Type B pancreatic cell (in vitro differentiated cells): Measurements from ENCODE around the gene IKZF5. TPM values are rescaled to one million over a fixed set of nuclear protein-coding genes. Genes with fewer than 3 reads are reported as not detected.

Experiments
- DNase-seq: peaks from one replicate; pipeline ENCODE4 v3.0.0; 2021; ENCODE audit warnings: mixed read lengths; ENCODE audit not compliant: unreplicated experiment; ENCODE audit errors: extremely low spot score
- H3K27ac Mint-ChIP-seq: 2 replicates; pipeline ENCODE4 v1.8.0; 2021; ENCODE audit warnings: mild to moderate bottlenecking, mixed read lengths
- H3K27me3 Mint-ChIP-seq: 2 replicates; pipeline ENCODE4 v1.8.0; 2021; ENCODE audit warnings: mixed read lengths
- H3K36me3 Mint-ChIP-seq: 2 replicates; pipeline ENCODE4 v1.8.0; 2021; ENCODE audit warnings: mixed read lengths
- H3K4me1 Mint-ChIP-seq: one replicate; pipeline ENCODE4 v1.8.0; 2021; ENCODE audit warnings: mixed read lengths; ENCODE audit not compliant: unreplicated experiment
- H3K4me3 Mint-ChIP-seq: 2 replicates; pipeline ENCODE4 v1.8.0; 2021; ENCODE audit warnings: mild to moderate bottlenecking, mixed read lengths
- H3K9me3 Mint-ChIP-seq: 2 replicates; pipeline ENCODE4 v1.8.0; 2021; ENCODE audit warnings: mixed read lengths
- total RNA-seq: library from RNA; stranded (reverse); gene quantifications from 2 replicates; pipeline ENCODE4 v1.2.1, GENCODE V29; 2021; ENCODE audit warnings: low replicate concordance
- TF ChIP-seq, protein P1 (sequence below): fragments of 200-600 bp; sonication (generic); conservative IDR thresholded peaks from 2 replicates; pipeline ENCODE4 v1.5.0; 2021; ENCODE audit warnings: antibody characterized with exemption, mild to moderate bottlenecking

Gene IKZF5
- total RNA-seq, 1 donor from 2014 or later = 12.0 TPM

DNA sequence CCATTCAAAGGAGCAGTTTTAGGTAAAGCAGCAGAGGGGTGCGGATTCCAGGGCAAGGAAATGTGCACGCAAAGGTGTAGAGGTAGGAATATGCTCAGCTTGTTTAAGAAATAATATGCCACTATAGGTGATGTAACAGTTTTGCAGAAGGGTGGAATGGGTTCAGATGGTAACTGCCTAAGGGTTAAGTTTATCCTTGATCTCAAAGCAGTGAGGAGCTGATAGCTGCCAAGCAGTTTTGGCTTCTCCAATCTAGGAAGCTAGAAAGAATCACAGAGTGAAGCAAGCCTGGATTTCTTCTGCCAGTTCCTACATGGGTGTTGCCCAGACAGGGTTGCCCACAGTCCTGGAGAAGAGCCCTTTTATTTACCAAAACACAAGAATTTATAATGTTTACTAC, 6.2 kb upstream of the IKZF5 start:
- Mint-ChIP-seq H3K9me3 (no peaks in the 10 kb centered on the region), H3K4me1 (peaks cover 11% of the 10 kb centered on the region), H3K27me3 (no peaks in the 10 kb centered on the region), H3K4me3 (no peak overlapping the region), H3K36me3 (peaks cover 6% of the 10 kb centered on the region), H3K27ac (no peak overlapping the region)
- TF ChIP-seq, protein P1, sequence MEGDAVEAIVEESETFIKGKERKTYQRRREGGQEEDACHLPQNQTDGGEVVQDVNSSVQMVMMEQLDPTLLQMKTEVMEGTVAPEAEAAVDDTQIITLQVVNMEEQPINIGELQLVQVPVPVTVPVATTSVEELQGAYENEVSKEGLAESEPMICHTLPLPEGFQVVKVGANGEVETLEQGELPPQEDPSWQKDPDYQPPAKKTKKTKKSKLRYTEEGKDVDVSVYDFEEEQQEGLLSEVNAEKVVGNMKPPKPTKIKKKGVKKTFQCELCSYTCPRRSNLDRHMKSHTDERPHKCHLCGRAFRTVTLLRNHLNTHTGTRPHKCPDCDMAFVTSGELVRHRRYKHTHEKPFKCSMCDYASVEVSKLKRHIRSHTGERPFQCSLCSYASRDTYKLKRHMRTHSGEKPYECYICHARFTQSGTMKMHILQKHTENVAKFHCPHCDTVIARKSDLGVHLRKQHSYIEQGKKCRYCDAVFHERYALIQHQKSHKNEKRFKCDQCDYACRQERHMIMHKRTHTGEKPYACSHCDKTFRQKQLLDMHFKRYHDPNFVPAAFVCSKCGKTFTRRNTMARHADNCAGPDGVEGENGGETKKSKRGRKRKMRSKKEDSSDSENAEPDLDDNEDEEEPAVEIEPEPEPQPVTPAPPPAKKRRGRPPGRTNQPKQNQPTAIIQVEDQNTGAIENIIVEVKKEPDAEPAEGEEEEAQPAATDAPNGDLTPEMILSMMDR = no peak
- no peak for DNase-seq

DNA sequence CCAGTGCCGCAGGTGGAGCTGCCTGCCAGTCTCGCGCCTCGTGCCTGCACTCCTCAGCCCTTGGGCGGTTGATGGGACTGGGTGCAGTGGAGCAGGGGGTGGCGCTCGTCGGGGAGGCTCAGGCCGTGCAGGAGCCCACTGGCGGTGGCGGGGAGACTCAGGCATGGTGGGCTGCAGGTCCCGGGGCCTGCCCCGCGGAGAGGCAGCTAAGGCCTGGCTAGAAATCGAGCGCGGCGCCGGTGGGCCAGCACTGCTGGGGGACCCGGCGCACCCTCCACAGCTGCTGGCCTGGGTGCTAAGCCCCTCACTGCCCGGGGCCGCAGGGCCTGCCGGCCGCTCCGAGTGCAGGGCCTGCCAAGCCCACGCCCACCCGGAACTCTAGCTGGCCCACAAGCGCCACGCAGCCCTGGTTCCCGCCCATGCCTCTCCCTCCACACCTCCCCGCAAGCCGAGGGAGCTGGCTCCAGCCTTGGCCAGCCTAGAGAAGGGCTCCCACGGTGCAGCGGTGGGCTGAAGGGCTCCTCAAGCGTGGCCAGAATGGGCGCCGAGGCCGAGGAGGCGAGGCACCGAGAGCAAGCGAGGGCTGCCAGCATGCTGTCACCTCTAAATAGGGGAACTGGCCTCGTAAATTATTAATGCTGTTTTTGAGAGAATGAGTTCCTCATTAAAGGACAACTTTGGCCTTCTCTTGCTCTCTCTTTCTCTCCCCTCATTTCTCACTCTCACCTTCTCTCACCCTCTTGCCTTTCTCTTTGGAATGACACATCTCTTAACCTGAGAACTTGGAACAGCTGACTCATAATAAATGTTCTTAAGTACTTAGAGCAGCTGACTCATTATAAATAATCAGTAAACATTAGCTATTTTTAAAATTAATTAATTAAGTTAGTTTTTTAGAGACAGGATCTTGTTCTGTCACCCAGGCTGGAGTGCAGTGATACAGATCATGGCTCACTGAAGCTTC, 5.1 kb upstream of the IKZF5 start:
- H3K4me1 Mint-ChIP-seq = peaks cover 15% of the 10 kb centered on the region
- no peaks in the 10 kb centered on the region for H3K9me3 Mint-ChIP-seq
- H3K4me3 Mint-ChIP-seq = no peak overlapping the region
- no peak for DNase-seq
- H3K27me3 Mint-ChIP-seq = no peaks in the 10 kb centered on the region
- TF ChIP-seq, protein P1 = no peak
- H3K27ac Mint-ChIP-seq = no peak overlapping the region
- peaks cover 6% of the 10 kb centered on the region for H3K36me3 Mint-ChIP-seq

DNA sequence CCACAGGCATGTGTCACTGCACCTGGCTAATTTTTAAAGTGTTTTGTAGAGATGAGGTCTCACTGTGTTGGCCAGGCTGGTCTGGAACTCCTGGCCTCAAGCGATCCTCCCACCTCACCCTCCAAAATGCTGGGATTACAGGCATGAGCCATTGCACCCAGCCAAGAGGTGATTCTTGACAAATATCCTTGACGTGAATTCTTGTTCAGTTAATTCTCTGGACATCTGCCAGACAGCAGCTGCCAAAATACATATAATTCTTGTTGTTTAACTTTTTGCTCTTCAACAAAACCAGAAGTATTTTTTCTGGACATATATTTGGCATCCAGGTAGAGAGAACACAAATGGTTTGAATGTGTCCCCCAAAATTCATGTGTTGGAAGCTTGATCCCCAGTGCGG, 3.4 kb upstream of the IKZF5 start:
- peaks cover 6% of the 10 kb centered on the region for H3K36me3 Mint-ChIP-seq
- H3K27ac Mint-ChIP-seq = no peak overlapping the region
- DNase-seq = no peak
- TF ChIP-seq, protein P1 = no peak
- no peaks in the 10 kb centered on the region for H3K9me3 Mint-ChIP-seq
- no peak overlapping the region for H3K4me3 Mint-ChIP-seq
- no peaks in the 10 kb centered on the region for H3K27me3 Mint-ChIP-seq
- peaks cover 26% of the 10 kb centered on the region for H3K4me1 Mint-ChIP-seq

DNA sequence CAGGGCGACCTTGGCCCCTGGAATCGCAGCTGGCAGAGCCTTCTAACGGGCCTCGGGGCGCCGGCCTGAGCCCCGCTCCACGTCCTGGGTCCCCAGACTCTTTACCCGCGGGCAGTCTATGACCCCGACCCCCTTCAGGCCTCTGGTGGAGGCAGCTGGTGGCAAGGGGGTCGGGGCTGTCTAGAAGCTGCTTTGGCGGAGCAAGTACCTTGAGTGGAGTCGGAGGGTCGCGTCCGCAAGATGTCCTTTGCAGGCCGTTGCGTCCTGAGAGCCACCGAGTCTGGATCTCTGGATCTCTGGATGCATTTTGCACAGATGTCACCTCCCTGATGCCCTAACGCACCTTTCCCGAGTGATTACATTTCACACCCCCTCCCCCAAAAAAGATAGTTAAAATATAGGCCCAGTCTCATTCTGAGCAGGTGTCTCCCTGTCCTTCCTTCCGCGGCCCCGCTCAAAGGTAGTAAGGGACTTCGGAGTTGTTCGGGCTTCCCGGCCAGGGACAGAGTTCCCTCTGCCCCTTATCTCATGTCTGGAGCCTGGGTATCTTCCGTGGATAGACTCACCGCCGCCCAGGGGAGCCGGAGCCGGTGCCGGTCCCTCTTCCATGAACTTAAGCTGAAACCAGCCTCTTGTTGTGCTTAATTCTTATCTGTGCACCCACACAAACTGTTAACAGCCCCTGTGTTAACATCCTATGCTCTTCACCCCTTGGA, 668 bp upstream of the IKZF5 start:
- no peak for DNase-seq
- Mint-ChIP-seq H3K4me1 (peaks cover 26% of the 10 kb centered on the region), H3K4me3 (peak overlapping the region; percentile 100), H3K36me3 (peaks cover 6% of the 10 kb centered on the region), H3K27me3 (no peaks in the 10 kb centered on the region), H3K9me3 (no peaks in the 10 kb centered on the region), H3K27ac (peak overlapping the region; percentile 99)
- TF ChIP-seq, protein P1 = no peak

DNA sequence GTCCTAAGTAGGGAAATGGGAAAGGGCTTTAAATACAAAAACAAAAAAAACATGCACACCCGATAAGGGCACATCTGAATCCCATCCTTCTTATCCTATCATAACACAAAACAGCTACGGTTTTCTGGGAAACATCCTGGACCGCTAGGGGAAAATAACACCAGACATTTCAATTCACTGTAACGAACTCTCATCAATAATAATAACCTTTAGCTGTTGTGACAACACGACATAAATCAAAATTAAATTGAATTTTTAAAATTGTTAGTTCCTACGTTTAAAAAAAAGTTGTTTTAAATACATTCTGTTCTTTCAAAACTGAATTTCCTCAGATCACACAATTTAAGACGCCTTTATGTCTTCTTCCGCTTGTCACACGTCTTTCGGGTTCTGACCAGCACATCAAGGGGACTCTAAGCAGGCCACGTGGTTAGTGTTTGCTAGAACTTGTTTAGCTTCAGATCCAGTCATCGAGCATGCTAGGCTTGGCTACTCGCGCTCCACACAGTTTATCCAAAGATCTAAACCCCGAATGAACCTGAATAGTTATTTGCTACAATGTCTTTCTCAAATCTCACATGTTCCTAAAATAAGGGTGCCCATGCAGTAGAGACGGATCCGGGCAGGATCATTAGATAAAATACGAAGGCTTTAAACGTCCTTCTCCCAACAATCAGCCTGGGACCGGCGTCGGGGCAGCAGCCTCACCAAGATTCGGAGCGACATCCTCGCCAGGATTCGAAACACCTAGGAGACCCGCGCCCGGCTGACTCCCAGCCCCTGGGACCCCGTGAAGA, 839 bp downstream of the IKZF5 start:
- H3K9me3 Mint-ChIP-seq = no peaks in the 10 kb centered on the region
- H3K4me3 Mint-ChIP-seq = peak overlapping the region; percentile 100
- TF ChIP-seq, protein P1 = peak; percentile 34
- peak overlapping the region; percentile 99 for H3K27ac Mint-ChIP-seq
- H3K4me1 Mint-ChIP-seq = peaks cover 26% of the 10 kb centered on the region
- DNase-seq = no peak
- H3K36me3 Mint-ChIP-seq = peaks cover 5% of the 10 kb centered on the region
- H3K27me3 Mint-ChIP-seq = no peaks in the 10 kb centered on the region
